ENCODE data around the gene NENF.

NENF gene

GRCh38 chr1:212461916-212462660, 29.4 kb downstream of the NENF start:
- TF ChIP-seq, protein P1, sequence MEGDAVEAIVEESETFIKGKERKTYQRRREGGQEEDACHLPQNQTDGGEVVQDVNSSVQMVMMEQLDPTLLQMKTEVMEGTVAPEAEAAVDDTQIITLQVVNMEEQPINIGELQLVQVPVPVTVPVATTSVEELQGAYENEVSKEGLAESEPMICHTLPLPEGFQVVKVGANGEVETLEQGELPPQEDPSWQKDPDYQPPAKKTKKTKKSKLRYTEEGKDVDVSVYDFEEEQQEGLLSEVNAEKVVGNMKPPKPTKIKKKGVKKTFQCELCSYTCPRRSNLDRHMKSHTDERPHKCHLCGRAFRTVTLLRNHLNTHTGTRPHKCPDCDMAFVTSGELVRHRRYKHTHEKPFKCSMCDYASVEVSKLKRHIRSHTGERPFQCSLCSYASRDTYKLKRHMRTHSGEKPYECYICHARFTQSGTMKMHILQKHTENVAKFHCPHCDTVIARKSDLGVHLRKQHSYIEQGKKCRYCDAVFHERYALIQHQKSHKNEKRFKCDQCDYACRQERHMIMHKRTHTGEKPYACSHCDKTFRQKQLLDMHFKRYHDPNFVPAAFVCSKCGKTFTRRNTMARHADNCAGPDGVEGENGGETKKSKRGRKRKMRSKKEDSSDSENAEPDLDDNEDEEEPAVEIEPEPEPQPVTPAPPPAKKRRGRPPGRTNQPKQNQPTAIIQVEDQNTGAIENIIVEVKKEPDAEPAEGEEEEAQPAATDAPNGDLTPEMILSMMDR (IDR thresholded peaks at IDR 0.05; ENCODE audit: low read depth, low read length): no peak
- no peak for DNase-seq
- Histone ChIP-seq H3K4me3 (ENCODE audit: low read depth, low read length) (no peak overlapping the region), H3K4me1 (no peaks in the 10 kb centered on the region), H3K36me3 (no peaks in the 10 kb centered on the region), H3K9me3 (no peaks in the 10 kb centered on the region), H3K27me3 (no peaks in the 10 kb centered on the region)

GRCh38 chr1:212463565-212464285, 31.0 kb downstream of the NENF start:
- no peaks in the 10 kb centered on the region for H3K27me3 ChIP-seq
- H3K4me1 ChIP-seq: no peaks in the 10 kb centered on the region
- no peaks in the 10 kb centered on the region for H3K36me3 ChIP-seq
- TF ChIP-seq, protein P1 (IDR thresholded peaks at IDR 0.05; ENCODE audit: low read depth, low read length): no peak
- no peak overlapping the region for H3K4me3 ChIP-seq (ENCODE audit: low read depth, low read length)
- no peaks in the 10 kb centered on the region for H3K9me3 ChIP-seq
- DNase-seq: no peak

DNA sequence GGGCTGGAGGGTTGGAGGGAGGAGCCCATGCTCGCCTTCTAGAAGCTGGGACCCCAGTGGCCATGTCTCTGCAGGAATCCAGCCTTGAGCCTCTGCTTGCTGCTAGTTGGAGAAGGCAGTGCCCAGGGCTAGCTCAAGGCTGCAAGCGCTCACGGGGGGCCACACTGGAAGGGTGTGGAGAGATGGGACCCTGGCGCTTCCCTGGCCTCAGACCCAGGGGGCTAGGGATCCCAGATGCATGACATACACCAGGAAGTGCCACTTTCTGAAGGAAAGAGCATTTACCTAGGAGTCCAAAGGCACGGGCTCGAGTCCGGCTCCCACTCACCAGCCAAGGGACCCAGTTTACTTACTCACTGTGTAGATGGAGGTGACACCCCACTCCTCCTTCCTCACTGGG, 32.6 kb downstream of the NENF start:
- TF ChIP-seq, protein P1 (IDR thresholded peaks at IDR 0.05; ENCODE audit: low read depth, low read length): no peak
- Histone ChIP-seq H3K9me3 (no peaks in the 10 kb centered on the region), H3K4me1 (0 out of 2 replicates have a peak, but pooled peaks cover 3% of the 10 kb centered on the region), H3K36me3 (no peaks in the 10 kb centered on the region), H3K4me3 (ENCODE audit: low read depth, low read length) (no peak overlapping the region), H3K27me3 (no peaks in the 10 kb centered on the region)
- DNase-seq: no peak

DNA sequence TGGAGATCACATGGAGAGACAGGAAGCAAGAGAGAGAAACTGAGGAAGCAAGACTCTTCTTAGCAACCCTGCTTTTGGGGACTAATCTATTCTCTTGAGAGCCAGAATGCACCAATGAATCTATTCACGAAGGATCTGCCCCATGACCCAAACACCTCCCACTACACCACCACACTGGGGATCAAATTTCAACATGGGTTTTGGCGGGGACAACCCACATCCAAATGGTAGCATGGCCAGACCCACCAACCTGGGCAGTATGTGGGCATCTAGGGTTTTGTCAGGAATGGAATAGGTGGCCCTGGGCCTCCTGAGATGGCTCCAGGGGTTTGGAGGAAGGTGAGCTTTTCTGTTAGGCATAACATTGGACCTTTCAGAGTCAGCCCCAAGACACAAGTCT, 33.7 kb downstream of the NENF start:
- DNase-seq: no peak
- Histone ChIP-seq H3K27me3 (no peaks in the 10 kb centered on the region), H3K9me3 (no peaks in the 10 kb centered on the region), H3K4me1 (0 out of 2 replicates have a peak, but pooled peaks cover 3% of the 10 kb centered on the region), H3K4me3 (ENCODE audit: low read depth, low read length) (no peak overlapping the region), H3K36me3 (no peaks in the 10 kb centered on the region)
- TF ChIP-seq, protein P1 (IDR thresholded peaks at IDR 0.05; ENCODE audit: low read depth, low read length): no peak

GRCh38 chr1:212466898-212467650, 34.4 kb downstream of the NENF start:
- H3K9me3 ChIP-seq: no peaks in the 10 kb centered on the region
- no peaks in the 10 kb centered on the region for H3K27me3 ChIP-seq
- 0 out of 2 replicates have a peak, but pooled peaks cover 3% of the 10 kb centered on the region for H3K4me1 ChIP-seq
- no peak overlapping the region for H3K4me3 ChIP-seq (ENCODE audit: low read depth, low read length)
- no peak for DNase-seq
- TF ChIP-seq, protein P1 (IDR thresholded peaks at IDR 0.05; ENCODE audit: low read depth, low read length): no peak
- H3K36me3 ChIP-seq: no peaks in the 10 kb centered on the region
